Esophagus muscularis mucosa (tissue), 3 donors: ENCODE results near the gene VGLL1.

Experiments used
- CTCF ChIP-seq, 3 experiments: fragments of 200-600 bp in 2 of 3; fragments of 450-650 bp in 1 of 3; sonication (generic) in 2 of 3; IDR thresholded peaks; one replicate each; pipeline ENCODE4 v1.5.1; 2017 to 2019; ENCODE audit warnings: antibody characterized with exemption in 3 of 3, mild to moderate bottlenecking in 2 of 3, moderate library complexity in 1 of 3
- POLR2A ChIP-seq: fragments of 450-650 bp; IDR thresholded peaks from one replicate; pipeline ENCODE4 v1.6.1; 2017; ENCODE audit warnings: antibody characterized with exemption, moderate library complexity, mild to moderate bottlenecking, low read depth
- POLR2AphosphoS5 ChIP-seq, 2 donors: sonication (generic); formaldehyde crosslinking; IDR thresholded peaks; one replicate each; pipeline ENCODE4 v1.6.1; 2017; ENCODE audit warnings: antibody characterized with exemption in 2 of 2

GRCh38 chrX:136540226-136540625, 8.2 kb downstream of the VGLL1 start:
- TF ChIP-seq CTCF (IDR thresholded peaks at IDR 0.05), result no peak
- TF ChIP-seq POLR2AphosphoS5 (IDR thresholded peaks at IDR 0.05), result no peak
- no peak for TF ChIP-seq POLR2A
